ENCODE results near the gene THOC2. TPM values are rescaled to one million over a fixed set of nuclear protein-coding genes. Genes with fewer than 3 reads are reported as not detected.
A peak's percentile ranks its signal among the peaks of the same experiment; 100 is the strongest.
"Not testable (repeated sequence)": the region's sequence is repeated elsewhere in the genome, so short reads cannot be mapped to it uniquely, and the experiment has no call there.

Gene THOC2, protein sequence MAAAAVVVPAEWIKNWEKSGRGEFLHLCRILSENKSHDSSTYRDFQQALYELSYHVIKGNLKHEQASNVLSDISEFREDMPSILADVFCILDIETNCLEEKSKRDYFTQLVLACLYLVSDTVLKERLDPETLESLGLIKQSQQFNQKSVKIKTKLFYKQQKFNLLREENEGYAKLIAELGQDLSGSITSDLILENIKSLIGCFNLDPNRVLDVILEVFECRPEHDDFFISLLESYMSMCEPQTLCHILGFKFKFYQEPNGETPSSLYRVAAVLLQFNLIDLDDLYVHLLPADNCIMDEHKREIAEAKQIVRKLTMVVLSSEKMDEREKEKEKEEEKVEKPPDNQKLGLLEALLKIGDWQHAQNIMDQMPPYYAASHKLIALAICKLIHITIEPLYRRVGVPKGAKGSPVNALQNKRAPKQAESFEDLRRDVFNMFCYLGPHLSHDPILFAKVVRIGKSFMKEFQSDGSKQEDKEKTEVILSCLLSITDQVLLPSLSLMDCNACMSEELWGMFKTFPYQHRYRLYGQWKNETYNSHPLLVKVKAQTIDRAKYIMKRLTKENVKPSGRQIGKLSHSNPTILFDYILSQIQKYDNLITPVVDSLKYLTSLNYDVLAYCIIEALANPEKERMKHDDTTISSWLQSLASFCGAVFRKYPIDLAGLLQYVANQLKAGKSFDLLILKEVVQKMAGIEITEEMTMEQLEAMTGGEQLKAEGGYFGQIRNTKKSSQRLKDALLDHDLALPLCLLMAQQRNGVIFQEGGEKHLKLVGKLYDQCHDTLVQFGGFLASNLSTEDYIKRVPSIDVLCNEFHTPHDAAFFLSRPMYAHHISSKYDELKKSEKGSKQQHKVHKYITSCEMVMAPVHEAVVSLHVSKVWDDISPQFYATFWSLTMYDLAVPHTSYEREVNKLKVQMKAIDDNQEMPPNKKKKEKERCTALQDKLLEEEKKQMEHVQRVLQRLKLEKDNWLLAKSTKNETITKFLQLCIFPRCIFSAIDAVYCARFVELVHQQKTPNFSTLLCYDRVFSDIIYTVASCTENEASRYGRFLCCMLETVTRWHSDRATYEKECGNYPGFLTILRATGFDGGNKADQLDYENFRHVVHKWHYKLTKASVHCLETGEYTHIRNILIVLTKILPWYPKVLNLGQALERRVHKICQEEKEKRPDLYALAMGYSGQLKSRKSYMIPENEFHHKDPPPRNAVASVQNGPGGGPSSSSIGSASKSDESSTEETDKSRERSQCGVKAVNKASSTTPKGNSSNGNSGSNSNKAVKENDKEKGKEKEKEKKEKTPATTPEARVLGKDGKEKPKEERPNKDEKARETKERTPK (N-terminal part only)
- 10 to 100 TPM; 19.9 to 25.9 (median 21.3) TPM for total RNA-seq
- polyA plus RNA-seq = 10 to 100 TPM; 18.5 to 21.6 (median 19.9) TPM
- long read RNA-seq, donor 1, partial matches to known transcripts = 25 of 28 reads
- long read RNA-seq, donor 1, other reads (novel, unspliced or antisense) = 3 of 28 reads
- long read RNA-seq, donor 2, partial matches to known transcripts = 37 of 45 reads
- long read RNA-seq, donor 2, other reads (novel, unspliced or antisense) = 8 of 45 reads

DNA sequence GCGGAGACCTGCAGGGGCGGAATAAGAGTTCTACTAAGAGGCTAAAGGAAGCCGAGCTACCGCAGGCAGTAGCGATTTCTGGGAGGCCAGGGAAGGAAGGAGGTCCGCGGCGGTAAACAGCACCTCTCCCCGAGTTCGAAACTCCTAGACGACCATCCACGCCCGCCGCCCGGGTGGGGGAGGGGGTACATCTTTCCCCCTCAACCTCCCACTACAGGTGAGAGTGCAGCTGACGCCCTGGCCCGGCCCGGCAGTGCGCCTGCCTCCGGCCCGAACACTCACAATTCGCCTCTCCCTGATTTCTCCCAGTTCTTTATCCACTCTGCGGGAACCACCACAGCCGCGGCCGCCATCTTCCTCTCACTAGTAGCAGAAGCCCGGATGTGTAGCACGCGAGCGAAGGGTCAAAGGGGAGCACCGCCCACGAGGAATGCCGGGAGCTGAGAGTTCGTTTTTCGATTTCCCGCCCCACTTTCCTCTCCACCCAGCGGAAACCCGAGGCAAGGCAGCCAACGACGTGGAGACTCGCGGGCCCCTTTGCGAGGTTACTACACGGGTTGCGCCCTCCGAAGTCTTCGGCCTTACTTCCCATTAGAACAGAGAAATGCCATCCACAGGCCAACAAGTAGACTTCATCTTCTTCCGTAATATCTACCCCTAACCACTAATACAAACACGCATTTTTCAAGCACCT is at the start of gene THOC2:
TSS of gene THOC2 (minus strand) at position 383 of the 694 bp plus-strand sequence. CDS start at position 353, 30 bp downstream.
- TF ChIP-seq, protein P1, sequence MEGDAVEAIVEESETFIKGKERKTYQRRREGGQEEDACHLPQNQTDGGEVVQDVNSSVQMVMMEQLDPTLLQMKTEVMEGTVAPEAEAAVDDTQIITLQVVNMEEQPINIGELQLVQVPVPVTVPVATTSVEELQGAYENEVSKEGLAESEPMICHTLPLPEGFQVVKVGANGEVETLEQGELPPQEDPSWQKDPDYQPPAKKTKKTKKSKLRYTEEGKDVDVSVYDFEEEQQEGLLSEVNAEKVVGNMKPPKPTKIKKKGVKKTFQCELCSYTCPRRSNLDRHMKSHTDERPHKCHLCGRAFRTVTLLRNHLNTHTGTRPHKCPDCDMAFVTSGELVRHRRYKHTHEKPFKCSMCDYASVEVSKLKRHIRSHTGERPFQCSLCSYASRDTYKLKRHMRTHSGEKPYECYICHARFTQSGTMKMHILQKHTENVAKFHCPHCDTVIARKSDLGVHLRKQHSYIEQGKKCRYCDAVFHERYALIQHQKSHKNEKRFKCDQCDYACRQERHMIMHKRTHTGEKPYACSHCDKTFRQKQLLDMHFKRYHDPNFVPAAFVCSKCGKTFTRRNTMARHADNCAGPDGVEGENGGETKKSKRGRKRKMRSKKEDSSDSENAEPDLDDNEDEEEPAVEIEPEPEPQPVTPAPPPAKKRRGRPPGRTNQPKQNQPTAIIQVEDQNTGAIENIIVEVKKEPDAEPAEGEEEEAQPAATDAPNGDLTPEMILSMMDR (IDR thresholded peaks at IDR 0.05) = peak; percentile 32
- H3K9me3 ChIP-seq = no peaks in the 10 kb centered on the region
- H3K27ac ChIP-seq = peak within 1 kb of the TSS; percentile 87
- no peaks in the 10 kb centered on the region for H3K27me3 ChIP-seq (ENCODE audit: insufficient read depth in 3 of 3, low read length in 2 of 3)
- peak within 1 kb of the TSS; percentile 80 for H3K4me3 ChIP-seq
- peaks cover 15% of the 10 kb centered on the region for H3K4me1 ChIP-seq
- ATAC-seq (peak; percentile 96 to 99 (median 98)), DNase-seq (peak; percentile 86 to 91)
- intact Hi-C loops (cut with DNase I) = no loop called here
- H3K36me3 ChIP-seq (ENCODE audit: insufficient read depth in 1 of 2, low read depth in 1 of 2) = no peaks in the 10 kb centered on the region
- WGBS, 3 donors = 1 to 32% (median 1%) methylated on average over 19 to 49 of the region's 49 CpGs

DNA sequence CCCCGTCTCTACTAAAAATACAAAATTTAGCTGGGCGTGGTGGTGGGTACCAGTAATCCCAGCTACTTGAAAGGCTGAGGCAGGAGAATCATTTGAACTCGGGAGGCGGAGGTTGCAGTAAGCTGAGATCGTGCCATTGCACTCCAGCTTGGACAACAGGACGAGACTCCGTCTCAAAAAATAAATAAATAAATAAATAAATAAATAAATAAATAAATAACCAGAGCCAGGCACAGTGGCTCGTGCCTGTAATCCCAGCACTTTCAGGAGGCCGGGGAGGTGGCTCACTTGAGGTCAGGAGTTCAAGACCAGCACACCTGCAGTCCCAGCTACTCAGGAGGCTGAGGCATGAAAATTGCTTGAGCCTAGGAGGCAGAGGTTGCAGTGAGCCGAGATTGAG is 48.9 kb upstream of the THOC2 start:
- H3K27ac ChIP-seq; H3K9me3 ChIP-seq; H3K36me3 ChIP-seq (ENCODE audit: insufficient read depth in 1 of 2, low read depth in 1 of 2); H3K4me3 ChIP-seq; DNase-seq; H3K4me1 ChIP-seq; H3K27me3 ChIP-seq (ENCODE audit: insufficient read depth in 3 of 3, low read length in 2 of 3); intact Hi-C loops (cut with DNase I); ATAC-seq: not testable (repeated sequence)
- WGBS, 3 donors = 80 to 85% (median 82%) methylated on average over 10 of the region's 10 CpGs

DNA sequence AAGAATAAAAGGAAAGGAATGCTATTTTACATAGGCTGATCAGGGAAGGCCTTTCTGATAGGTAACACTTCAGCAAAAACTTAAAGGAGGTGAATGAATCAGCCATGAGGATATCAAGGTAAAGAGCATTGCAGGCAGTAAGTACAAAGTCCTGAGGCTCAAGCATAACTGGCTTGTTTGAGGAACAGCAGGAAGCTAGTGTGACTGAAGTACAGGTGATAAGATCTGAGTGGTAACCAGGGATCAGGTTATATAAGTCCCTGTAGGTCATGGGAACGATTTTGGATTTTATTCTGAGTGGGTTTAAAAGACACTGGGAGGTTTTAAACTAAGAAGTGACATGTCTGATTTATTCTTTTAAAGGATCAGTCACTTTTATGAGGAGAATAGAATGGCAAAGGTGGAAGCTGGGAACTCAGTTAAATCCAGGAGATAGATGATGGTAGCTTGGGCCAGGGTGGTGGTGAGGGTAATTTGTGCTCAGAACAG is 47.1 kb upstream of the THOC2 start:
- TF ChIP-seq, protein P1 (IDR thresholded peaks at IDR 0.05) = no peak
- no peak for ATAC-seq
- intact Hi-C loops (cut with DNase I) = no loop called here
- Histone ChIP-seq H3K27ac (no peak overlapping the region), H3K4me1 (no peaks in the 10 kb centered on the region), H3K36me3 (ENCODE audit: insufficient read depth in 1 of 2, low read depth in 1 of 2) (no peaks in the 10 kb centered on the region), H3K27me3 (ENCODE audit: insufficient read depth in 3 of 3, low read length in 2 of 3) (no peaks in the 10 kb centered on the region), H3K9me3 (no peaks in the 10 kb centered on the region), H3K4me3 (no peak overlapping the region)
- WGBS, 3 donors = 12 to 29% (median 20%) methylated on average over 1 of the region's 1 CpG
- no peak for DNase-seq

DNA sequence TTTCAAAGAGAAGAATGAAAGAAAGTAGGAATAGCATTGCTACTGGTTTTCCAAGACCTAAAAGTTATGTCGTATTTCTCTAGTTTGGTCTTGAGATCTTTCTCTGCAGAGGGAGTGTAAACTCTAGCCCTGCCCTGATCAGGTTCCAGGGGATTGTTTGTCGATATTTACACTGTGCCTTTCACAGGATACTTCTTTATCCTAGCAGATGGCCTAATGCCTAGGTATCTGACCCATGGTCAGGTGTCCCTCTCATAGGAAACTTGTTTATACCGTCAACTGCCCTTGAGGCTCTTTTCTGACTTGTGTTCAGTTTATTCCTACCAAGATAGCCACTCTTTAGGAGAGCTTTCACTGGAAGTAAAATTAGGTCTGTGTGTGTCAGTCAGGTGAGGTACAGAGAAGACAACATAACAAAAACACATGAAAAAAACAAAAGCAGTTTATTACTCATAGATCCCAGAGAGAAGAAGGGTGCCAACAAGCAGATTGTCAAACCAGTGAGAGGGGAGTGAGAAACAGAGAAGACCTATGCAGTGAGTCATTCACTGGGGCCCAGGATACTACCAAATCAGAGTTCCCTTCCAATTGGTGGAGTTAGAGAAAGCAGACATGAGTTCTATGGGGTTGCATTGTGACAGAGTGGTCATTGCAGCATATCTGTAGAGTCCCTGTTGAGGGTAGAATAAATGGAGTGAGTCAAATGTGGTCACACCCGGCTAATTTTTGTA is 40.6 kb upstream of the THOC2 start:
- no peak overlapping the region for H3K4me3 ChIP-seq
- H3K27ac ChIP-seq = no peak overlapping the region
- DNase-seq = no peak
- H3K27me3 ChIP-seq (ENCODE audit: insufficient read depth in 3 of 3, low read length in 2 of 3) = no peaks in the 10 kb centered on the region
- no peaks in the 10 kb centered on the region for H3K36me3 ChIP-seq (ENCODE audit: insufficient read depth in 1 of 2, low read depth in 1 of 2)
- intact Hi-C loops (cut with DNase I) = no loop called here
- no peaks in the 10 kb centered on the region for H3K4me1 ChIP-seq
- TF ChIP-seq, protein P1 (IDR thresholded peaks at IDR 0.05) = no peak
- ATAC-seq = no peak
- 77 to 90% (median 87%) methylated on average over 4 of the region's 4 CpGs for WGBS, 3 donors
- no peaks in the 10 kb centered on the region for H3K9me3 ChIP-seq
